NCI-H2227 (cell line): ENCODE measurements around the gene FSTL3.
A peak's percentile ranks its signal among the peaks of the same experiment; 100 is the strongest.
"Not testable (repeated sequence)": the region's sequence is repeated elsewhere in the genome, so short reads cannot be mapped to it uniquely, and the experiment has no call there.

Experiments used
- DNase-seq: peaks from one replicate; lab custom pipeline; 2025; ENCODE audit not compliant: unreplicated experiment; lab: John Stamatoyannopoulos, UW

FSTL3 gene

GRCh38 chr19:660793-661426 is 15.3 kb upstream of the FSTL3 start:
- no peak for DNase-seq

GRCh38 chr19:661427-662196 is 14.6 kb upstream of the FSTL3 start:
- no peak for DNase-seq

GRCh38 chr19:662207-662961 is 13.8 kb upstream of the FSTL3 start:
- DNase-seq, result no peak

GRCh38 chr19:662962-663681 is 13.1 kb upstream of the FSTL3 start, which contains the start of gene RNF126:
Gene RNF126 (minus strand): TSS chr19:663214. CDS start chr19:663121, 93 bp downstream.
- peak; percentile 93 for DNase-seq

- DNase-seq, result no peak
Measured at GRCh38 chr19:663682-664117, 12.5 kb upstream of the FSTL3 start.

GRCh38 chr19:664913-665443 is 11.2 kb upstream of the FSTL3 start:
- DNase-seq, result peak; percentile 64

GRCh38 chr19:666985-667573 is 9.1 kb upstream of the FSTL3 start:
- not testable (repeated sequence) for DNase-seq

- not testable (repeated sequence) for DNase-seq
Measured at GRCh38 chr19:668675-669434, 7.3 kb upstream of the FSTL3 start.

- DNase-seq, result no peak
Measured at GRCh38 chr19:670609-671075, 5.5 kb upstream of the FSTL3 start.

- DNase-seq, result no peak
Measured at GRCh38 chr19:674282-675151, 1.7 kb upstream of the FSTL3 start.

- DNase-seq, result no peak
Measured at GRCh38 chr19:676007-676338, 219 bp upstream of the FSTL3 start.

- no peak for DNase-seq
Measured at GRCh38 chr19:677201-677600, 1.0 kb downstream of the FSTL3 start.

- DNase-seq, result no peak
Measured at GRCh38 chr19:677601-678436, 1.6 kb downstream of the FSTL3 start.

GRCh38 chr19:678791-679388 is 2.7 kb downstream of the FSTL3 start:
- DNase-seq, result no peak

- peak; percentile 67 for DNase-seq
Measured at GRCh38 chr19:679418-680286, 3.5 kb downstream of the FSTL3 start.

- DNase-seq, result peak; percentile 95
Measured at GRCh38 chr19:680287-681028, 4.3 kb downstream of the FSTL3 start.
